H1 (cell line): ENCODE results near the gene PARP1. TPM values are rescaled to one million over a fixed set of nuclear protein-coding genes. Genes with fewer than 3 reads are reported as not detected.

Experiments
- CTCF ChIA-PET: fragments of 300-600 bp; sonication (Branson Sonifier 250); formaldehyde crosslinking; loops from one replicate; lab custom pipeline; 2021; ENCODE audit not compliant: partially characterized antibody; lab: Charles Lee
- POLR2A ChIA-PET: fragments of 300-600 bp; sonication (Branson Sonifier 250); formaldehyde crosslinking; loops from one replicate; lab custom pipeline; 2021; ENCODE audit warnings: inconsistent platforms; ENCODE audit not compliant: partially characterized antibody; lab: Charles Lee
- DNase-seq, 2 experiments: peaks; one replicate each; pipeline versions ENCODE4 v3.0.0 to v3.0.0-alpha.2; 2010 to 2022; ENCODE audit warnings: low spot score in 2 of 2, low read depth in 1 of 2, mixed read lengths in 1 of 2
- FAIRE-seq: peaks from 2 replicates; lab custom pipeline; 2011; peaks lifted over from hg19 to GRCh38; lab: Jason Lieb, UNC
- H2AFZ ChIP-seq: 2 replicates; pipeline ENCODE4 v1.8.1; 2012; ENCODE audit warnings: low read length, inconsistent platforms
- H2AK5ac ChIP-seq: 2 replicates; pipeline ENCODE4 v1.6.1; 2013; ENCODE audit warnings: low read depth, low read length
- H2BK120ac ChIP-seq: replicated peaks from 2 replicates; pipeline ENCODE3; 2013; ENCODE audit warnings: low read depth, low read length, inconsistent platforms
- H2BK12ac ChIP-seq: 2 replicates; pipeline ENCODE4 v1.6.1; 2013; ENCODE audit warnings: low read depth, low read length
- H2BK15ac ChIP-seq: 2 replicates; pipeline ENCODE4 v1.6.1; 2013; ENCODE audit warnings: low read length
- H2BK20ac ChIP-seq: 2 replicates; pipeline ENCODE4 v1.6.1; 2013; ENCODE audit warnings: low read length
- H2BK5ac ChIP-seq: 2 replicates; pipeline ENCODE4 v1.6.1; 2013; ENCODE audit warnings: low read depth, low read length
- H3K14ac ChIP-seq: 2 replicates; pipeline ENCODE4 v1.6.1; 2013; ENCODE audit warnings: inconsistent platforms; ENCODE audit not compliant: insufficient read length
- H3K18ac ChIP-seq: 2 replicates; pipeline ENCODE4 v1.6.1; 2013; ENCODE audit warnings: low read length; ENCODE audit errors: extremely low read depth
- H3K23ac ChIP-seq: 2 replicates; pipeline ENCODE4 v1.6.1; 2013; ENCODE audit warnings: inconsistent platforms; ENCODE audit not compliant: insufficient read length
- H3K23me2 ChIP-seq: 2 replicates; pipeline ENCODE4 v1.6.1; 2013; ENCODE audit warnings: low read depth, low read length
- H3K27ac ChIP-seq: 2 replicates; pipeline ENCODE4 v1.6.1; 2011; ENCODE audit warnings: low read depth, low read length, inconsistent platforms
- H3K27me3 ChIP-seq, 4 experiments: replicated peaks in 1 of 4; 1 replicate in 1 of 4; 2 replicates in 3 of 4; pipeline versions ENCODE4 v1.6.1 to v1.8.1; 2011 to 2013; ENCODE audit warnings: low read length in 3 of 4, mild to moderate bottlenecking in 3 of 4, inconsistent platforms in 2 of 4, mixed read lengths in 2 of 4, moderate library complexity in 1 of 4; ENCODE audit not compliant: control insufficient read depth in 3 of 4, insufficient read depth in 3 of 4; ENCODE audit errors: extremely low read depth in 1 of 4
- H3K36me3 ChIP-seq, 4 experiments: 2 replicates each; pipeline versions ENCODE4 v1.6.1 to v1.8.1; 2011 to 2013; ENCODE audit warnings: mild to moderate bottlenecking in 4 of 4, low read length in 3 of 4, moderate library complexity in 2 of 4, control low read depth in 1 of 4, inconsistent platforms in 1 of 4; ENCODE audit not compliant: insufficient read depth in 4 of 4, control insufficient read depth in 2 of 4
- H3K4ac ChIP-seq: replicated peaks from 2 replicates; pipeline ENCODE3; 2013; ENCODE audit warnings: low read length, low read depth, mixed read lengths, inconsistent platforms; ENCODE audit not compliant: insufficient read length
- H3K4me1 ChIP-seq, 4 experiments: replicated peaks in 1 of 4; 1 replicate in 1 of 4; 2 replicates in 3 of 4; pipeline versions ENCODE4 v1.6.1 to v1.8.1; 2011 to 2013; ENCODE audit warnings: low read length in 3 of 4, inconsistent platforms in 2 of 4, mixed read lengths in 1 of 4; ENCODE audit not compliant: insufficient read depth in 4 of 4, control insufficient read depth in 3 of 4
- H3K4me2 ChIP-seq, 2 experiments: 2 replicates each; pipeline versions ENCODE4 v1.6.1 to v1.8.1; 2011 to 2013; ENCODE audit warnings: low read depth in 2 of 2, low read length in 2 of 2, control low read depth in 1 of 2, inconsistent platforms in 1 of 2, mild to moderate bottlenecking in 1 of 2; ENCODE audit not compliant: insufficient read depth in 1 of 2
- H3K4me3 ChIP-seq, 4 experiments: fragments of 200-600, 300-600 bp in 1 of 4; sonication (generic), shearing (Covaris generic), sonication (Bioruptor Twin) in 1 of 4; 2 replicates each; pipeline versions ENCODE4 v1.5.1 to v1.8.1; 2011 to 2016; ENCODE audit warnings: low read length in 4 of 4, low read depth in 3 of 4, control low read depth in 2 of 4, inconsistent platforms in 2 of 4, mild to moderate bottlenecking in 2 of 4, mixed read lengths in 1 of 4, moderate library complexity in 1 of 4; ENCODE audit not compliant: insufficient read depth in 2 of 4; ENCODE audit errors: extremely low read depth in 1 of 4
- H3K56ac ChIP-seq: replicated peaks from 2 replicates; pipeline ENCODE3; 2013; ENCODE audit warnings: low read depth, mild to moderate bottlenecking, mixed read lengths, low read length, inconsistent platforms; ENCODE audit not compliant: insufficient read length
- H3K79me1 ChIP-seq: 2 replicates; pipeline ENCODE4 v1.6.1; 2013; ENCODE audit warnings: low read depth, low read length, control low read depth
- H3K79me2 ChIP-seq, 2 experiments: 2 replicates each; pipeline versions ENCODE4 v1.6.1 to v1.8.1; 2012 to 2013; ENCODE audit warnings: low read length in 2 of 2, mild to moderate bottlenecking in 2 of 2, inconsistent platforms in 1 of 2; ENCODE audit not compliant: insufficient read depth in 2 of 2, control insufficient read depth in 1 of 2
- H3K9ac ChIP-seq, 4 experiments: replicated peaks in 1 of 4; 1 replicate in 1 of 4; 2 replicates in 3 of 4; pipeline versions ENCODE4 v1.6.1 to v1.8.1; 2011 to 2013; ENCODE audit warnings: low read depth in 3 of 4, low read length in 3 of 4, control low read depth in 2 of 4, mild to moderate bottlenecking in 2 of 4, moderate library complexity in 2 of 4, inconsistent platforms in 1 of 4; ENCODE audit errors: extremely low read depth in 1 of 4
- H3K9me3 ChIP-seq, 2 experiments: 2 replicates each; pipeline versions ENCODE4 v1.6.1 to v1.8.1; 2012 to 2013; ENCODE audit warnings: mild to moderate bottlenecking in 2 of 2, moderate library complexity in 2 of 2, control low read depth in 1 of 2, inconsistent platforms in 1 of 2, low read depth in 1 of 2, low read length in 1 of 2, mixed read lengths in 1 of 2; ENCODE audit not compliant: insufficient read depth in 2 of 2
- H4K20me1 ChIP-seq, 2 experiments: replicated peaks in 1 of 2; 2 replicates each; pipeline versions ENCODE3 to v1.8.1; 2011 to 2013; ENCODE audit warnings: inconsistent platforms in 2 of 2, low read length in 2 of 2, mild to moderate bottlenecking in 1 of 2; ENCODE audit not compliant: insufficient read depth in 2 of 2, control insufficient read depth in 1 of 2
- H4K5ac ChIP-seq: 2 replicates; pipeline ENCODE4 v1.6.1; 2013; ENCODE audit warnings: low read length, low read depth, mixed read lengths, inconsistent platforms; ENCODE audit not compliant: insufficient read length
- H4K8ac ChIP-seq: 2 replicates; pipeline ENCODE4 v1.8.0; 2013; ENCODE audit warnings: mild to moderate bottlenecking, moderate library complexity, low read length, inconsistent platforms; ENCODE audit not compliant: insufficient read depth; ENCODE audit errors: extremely low read depth
- H4K91ac ChIP-seq: replicated peaks from 2 replicates; pipeline ENCODE3; 2013; ENCODE audit warnings: low read length, mixed read lengths, inconsistent platforms; ENCODE audit not compliant: insufficient read length
- ATF2 ChIP-seq: IDR thresholded peaks from 2 replicates; pipeline ENCODE4 v1.6.1; 2012; ENCODE audit warnings: low read length, inconsistent platforms
- BCL11A ChIP-seq, 2 experiments: IDR thresholded peaks; one replicate each; pipeline ENCODE4 v1.6.1; 2011; ENCODE audit warnings: low read depth in 2 of 2, low read length in 2 of 2, mild to moderate bottlenecking in 2 of 2
- CEBPB ChIP-seq: IDR thresholded peaks from 2 replicates; pipeline ENCODE4 v1.6.1; 2012; ENCODE audit warnings: low read depth, low read length
- CHD1 ChIP-seq: IDR thresholded peaks from 2 replicates; pipeline ENCODE4 v1.6.1; 2012; ENCODE audit warnings: low read depth, low read length, improper control_type of control experiment
- HDAC2 ChIP-seq, 2 experiments: fragments of 300-600 bp in 1 of 2; sonication (generic) in 1 of 2; IDR thresholded peaks; 2 replicates each; pipeline ENCODE4 v1.6.1; 2011 to 2012; ENCODE audit warnings: low read depth in 2 of 2, low read length in 2 of 2, mild to moderate bottlenecking in 2 of 2, moderate library complexity in 2 of 2, borderline replicate concordance in 1 of 2, inconsistent platforms in 1 of 2
- KDM1A ChIP-seq: fragments of 200-600, 300-600 bp; sonication (generic); IDR thresholded peaks from 2 replicates; pipeline ENCODE4 v1.7.1; 2016; ENCODE audit warnings: mild to moderate bottlenecking, low read length, borderline replicate concordance
- MAX ChIP-seq: IDR thresholded peaks from 2 replicates; pipeline ENCODE4 v1.6.1; 2012; ENCODE audit warnings: inconsistent platforms
- SP2 ChIP-seq: IDR thresholded peaks from 2 replicates; pipeline ENCODE4 v1.6.1; 2012; ENCODE audit warnings: mild to moderate bottlenecking, low read length, inconsistent platforms
- TEAD4 ChIP-seq: IDR thresholded peaks from 2 replicates; pipeline ENCODE4 v1.6.1; 2012; ENCODE audit warnings: low read depth, low read length, inconsistent platforms, mixed read lengths
- USF2 ChIP-seq: IDR thresholded peaks from 2 replicates; pipeline ENCODE4 v1.6.1; 2011; ENCODE audit warnings: low read length, improper control_type of control experiment
- WGBS, 2 experiments: shearing (Covaris generic) in 1 of 2; methylation state at CpG; one replicate each; pipeline versions ENCODE4 v1.1.6 to v1.1.7; 2013 to 2015; ENCODE audit warnings: low lambda C conversion rate in 2 of 2, mixed read lengths in 2 of 2, inconsistent platforms in 1 of 2, low coverage in 1 of 2, missing lambda C conversion rate in 1 of 2; ENCODE audit not compliant: insufficient replicate concordance in 2 of 2, insufficient coverage in 1 of 2, insufficient read length in 1 of 2; ENCODE audit errors: extremely low coverage in 1 of 2, missing lambda C conversion rate in 1 of 2; 5-methylcytosine and 5-hydroxymethylcytosine counted together
- polyA plus RNA-seq, 7 experiments: library from polyadenylated mRNA; depleted of rRNA in 3 of 7; stranded (reverse) in 5 of 7; unstranded in 2 of 7; fragments of >200 nt in 5 of 7; fragments of 200-250 nt in 2 of 7; gene quantifications; 1 replicate in 5 of 7; 2 replicates in 1 of 7; 4 replicates in 1 of 7; pipeline versions ENCODE4 v1.2.1 to v1.2.3, GENCODE V29; 2011 to 2013; ENCODE audit warnings: missing spikeins in 2 of 7, mixed read lengths in 2 of 7
- total RNA-seq: library from RNA; stranded (reverse); fragmentation: NEBNext Ultra II Directional; extraction: Animal tissue kit (Norgen Biotek cat#: 25700); gene quantifications from 2 replicates; pipeline ENCODE4 v1.2.1, GENCODE V29; 2021

Gene PARP1
- total and polyA plus RNA-seq, 2 of the 8 experiments (the other 6 are each of a cell fraction or from before 2014, with no cell fraction given) = 416 to 441 TPM

DNA sequence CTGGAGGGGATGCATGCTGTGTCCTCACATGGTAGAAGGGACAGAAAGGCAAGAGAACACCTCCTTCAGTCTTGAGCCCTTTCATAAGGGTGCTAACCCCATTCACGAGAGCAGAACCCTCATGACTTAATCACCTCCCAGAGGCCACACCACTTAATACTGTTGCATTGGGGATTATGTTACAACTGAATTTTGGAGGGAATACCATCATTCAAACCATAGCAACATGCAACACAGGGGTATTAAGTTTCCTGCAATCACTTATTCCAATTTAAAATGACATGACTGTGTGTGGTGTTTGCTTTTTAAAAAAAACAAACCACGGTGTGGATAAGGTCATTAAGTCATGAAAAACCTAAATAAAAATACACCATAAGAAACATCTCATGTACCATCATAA, 95.8 kb downstream of the PARP1 start:
- H3K14ac ChIP-seq = no peak overlapping the region
- H3K9ac ChIP-seq = no peak overlapping the region
- H3K18ac ChIP-seq = no peak overlapping the region
- POLR2A ChIA-PET = interaction anchor here (1.2 kb wide), 1 partner anchor 11 kb away, joined by 3 read pairs; no protein-coding TSS in a partner anchor
- H4K91ac ChIP-seq = no peak overlapping the region
- H3K56ac ChIP-seq = no peak overlapping the region
- H3K4ac ChIP-seq = no peak overlapping the region
- no peak overlapping the region for H2AK5ac ChIP-seq
- no peak overlapping the region for H3K4me3 ChIP-seq
- no peaks in the 10 kb centered on the region for H4K20me1 ChIP-seq
- no peak for FAIRE-seq
- no peak overlapping the region for H3K23ac ChIP-seq
- no peaks in the 10 kb centered on the region for H3K9me3 ChIP-seq
- no peaks in the 10 kb centered on the region for H3K36me3 ChIP-seq
- WGBS, 2 experiments = 84% methylated on average over 2 of the region's 2 CpGs; no CpG with 5 or more reads in 1 of the 2 experiments
- no peaks in the 10 kb centered on the region for H3K79me1 ChIP-seq
- H3K4me2 ChIP-seq = no peak overlapping the region
- H3K4me1 ChIP-seq = peaks cover 0 to 9% (median 6%) of the 10 kb centered on the region in 4 experiments; a peak in 6 of 7 replicates
- H3K27ac ChIP-seq = no peak overlapping the region
- H4K8ac ChIP-seq = no peak overlapping the region; the same call in 1 of the 2 replicates
- H2BK120ac ChIP-seq = no peak overlapping the region
- H3K79me2 ChIP-seq = peaks cover 0 to 16% of the 10 kb centered on the region in 2 experiments; a peak in 3 of 4 replicates
- H2BK15ac ChIP-seq = no peak overlapping the region
- no peak overlapping the region for H2BK12ac ChIP-seq
- H3K23me2 ChIP-seq = peaks cover 5% of the 10 kb centered on the region; the same call in 1 of the 2 replicates
- no peak overlapping the region for H2AFZ ChIP-seq
- CTCF ChIA-PET = interaction anchor here (0.7 to 3.4 kb wide), 3 partner anchors 13 to 112 kb away, joined by 4 to 20 read pairs (median 4); no protein-coding TSS in a partner anchor
- no peak overlapping the region for H2BK20ac ChIP-seq
- peaks cover 0 to 12% (median 9%) of the 10 kb centered on the region in 4 experiments; a peak in 5 of 7 replicates for H3K27me3 ChIP-seq
- no peak for DNase-seq
- no peak overlapping the region for H4K5ac ChIP-seq
- H2BK5ac ChIP-seq = no peak overlapping the region
- TF ChIP-seq USF2 = no peak
- no peak for TF ChIP-seq TEAD4
- TF ChIP-seq ATF2 = no peak
- no peak for TF ChIP-seq BCL11A (IDR thresholded peaks at IDR 0.05; ENCODE audit: low read depth in 2 of 2, low read length in 2 of 2)
- no peak for TF ChIP-seq KDM1A
- TF ChIP-seq SP2 = no peak
- TF ChIP-seq MAX = no peak
- TF ChIP-seq HDAC2 (IDR thresholded peaks at IDR 0.05; ENCODE audit: borderline replicate concordance in 1 of 2, low read depth in 2 of 2, low read length in 2 of 2) = no peak
- no peak for TF ChIP-seq CHD1
- TF ChIP-seq CEBPB = no peak
